ENCODE results near the gene MYH3. TPM values are rescaled to one million over a fixed set of nuclear protein-coding genes. Genes with fewer than 3 reads are reported as not detected.

The MYH3 gene
- total and polyA plus RNA-seq, 4 donors: 0.43 to 2.0 (median 0.99) TPM

DNA sequence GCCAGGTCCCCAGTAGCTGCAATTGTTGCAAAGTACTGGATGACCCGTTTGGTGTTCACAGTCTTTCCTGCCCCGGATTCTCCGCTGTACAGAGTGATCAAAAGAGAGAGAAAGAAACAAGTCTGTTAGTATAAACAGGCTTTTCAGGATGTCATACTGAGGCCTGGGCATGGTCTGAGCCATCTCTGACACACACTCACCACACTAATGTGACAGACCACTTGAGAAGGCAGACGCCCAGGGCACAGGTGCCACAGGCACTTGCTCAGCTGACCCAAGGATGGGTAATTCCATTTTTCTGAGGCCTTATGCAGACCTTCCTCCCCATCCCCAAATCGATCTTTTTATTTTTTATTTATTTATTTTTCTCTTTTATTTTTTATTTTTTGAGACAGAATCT is 7.5 kb downstream of the MYH3 start:
- 90% methylated on average over 5 of the region's 5 CpGs for WGBS
- Histone ChIP-seq H3K27me3 (ENCODE audit: control insufficient read depth in 4 of 4, insufficient read depth in 4 of 4, low read length in 3 of 4) (no peaks in the 10 kb centered on the region), H3K9me3 (ENCODE audit: control insufficient read depth in 4 of 4, low read length in 3 of 4) (no peaks in the 10 kb centered on the region), H3K27ac (ENCODE audit: low read depth in 1 of 2, low read length in 2 of 2) (no peak overlapping the region), H3K4me3 (ENCODE audit: low read depth in 1 of 3, low read length in 3 of 3) (no peak overlapping the region), H3K4me1 (ENCODE audit: control insufficient read depth in 4 of 4, insufficient read depth in 4 of 4, low read length in 3 of 4) (peaks cover 0 to 4% (median 1%) of the 10 kb centered on the region in 4 donors), H3K36me3 (ENCODE audit: control insufficient read depth in 4 of 4, insufficient read depth in 3 of 4, low read depth in 1 of 4, low read length in 3 of 4) (peaks cover 0 to 6% (median 3%) of the 10 kb centered on the region in 4 donors), H3K9ac (ENCODE audit: low read depth in 1 of 2, low read length in 2 of 2) (no peak overlapping the region)
- TF ChIP-seq NR2F2 (IDR thresholded peaks at IDR 0.05) (no peak), EGR1 (IDR thresholded peaks at IDR 0.05; ENCODE audit: low read depth in 2 of 2) (no peak), YY1 (IDR thresholded peaks at IDR 0.05) (no peak), JUND (IDR thresholded peaks at IDR 0.05) (no peak)
- TF ChIP-seq, protein P1, sequence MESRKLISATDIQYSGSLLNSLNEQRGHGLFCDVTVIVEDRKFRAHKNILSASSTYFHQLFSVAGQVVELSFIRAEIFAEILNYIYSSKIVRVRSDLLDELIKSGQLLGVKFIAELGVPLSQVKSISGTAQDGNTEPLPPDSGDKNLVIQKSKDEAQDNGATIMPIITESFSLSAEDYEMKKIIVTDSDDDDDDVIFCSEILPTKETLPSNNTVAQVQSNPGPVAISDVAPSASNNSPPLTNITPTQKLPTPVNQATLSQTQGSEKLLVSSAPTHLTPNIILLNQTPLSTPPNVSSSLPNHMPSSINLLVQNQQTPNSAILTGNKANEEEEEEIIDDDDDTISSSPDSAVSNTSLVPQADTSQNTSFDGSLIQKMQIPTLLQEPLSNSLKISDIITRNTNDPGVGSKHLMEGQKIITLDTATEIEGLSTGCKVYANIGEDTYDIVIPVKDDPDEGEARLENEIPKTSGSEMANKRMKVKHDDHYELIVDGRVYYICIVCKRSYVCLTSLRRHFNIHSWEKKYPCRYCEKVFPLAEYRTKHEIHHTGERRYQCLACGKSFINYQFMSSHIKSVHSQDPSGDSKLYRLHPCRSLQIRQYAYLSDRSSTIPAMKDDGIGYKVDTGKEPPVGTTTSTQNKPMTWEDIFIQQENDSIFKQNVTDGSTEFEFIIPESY (IDR thresholded peaks at IDR 0.05): no peak
- DNase-seq (ENCODE audit: low spot score): no peak

DNA sequence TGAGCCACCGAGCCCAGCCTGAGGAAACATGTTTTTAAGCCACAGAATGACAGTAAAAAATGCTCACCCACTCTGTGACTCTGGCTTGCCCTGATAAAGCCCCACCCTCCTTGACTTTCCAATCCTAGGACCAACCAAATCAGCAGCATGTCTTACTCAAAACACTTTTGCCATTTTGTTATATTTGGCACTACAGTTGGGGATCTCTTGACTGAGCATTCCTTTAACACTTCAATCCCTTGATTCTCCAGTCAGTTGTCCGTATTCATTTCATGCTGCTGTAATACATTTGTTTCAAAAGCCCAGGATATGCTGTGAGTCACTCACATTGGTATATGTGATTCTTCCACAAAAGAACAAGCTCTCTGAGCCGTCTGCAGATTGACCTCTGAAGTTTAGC is 8.2 kb downstream of the MYH3 start:
- no peak overlapping the region for H3K27ac ChIP-seq (ENCODE audit: low read depth in 1 of 2, low read length in 2 of 2)
- H3K9ac ChIP-seq (ENCODE audit: low read depth in 1 of 2, low read length in 2 of 2): no peak overlapping the region
- 93% methylated on average over 3 of the region's 3 CpGs for WGBS
- DNase-seq (ENCODE audit: low spot score): no peak
- H3K4me1 ChIP-seq (ENCODE audit: control insufficient read depth in 4 of 4, insufficient read depth in 4 of 4, low read length in 3 of 4): peaks cover 0 to 4% (median 1%) of the 10 kb centered on the region in 4 donors
- no peak overlapping the region for H3K4me3 ChIP-seq (ENCODE audit: low read depth in 1 of 3, low read length in 3 of 3)
- no peaks in the 10 kb centered on the region for H3K27me3 ChIP-seq (ENCODE audit: control insufficient read depth in 4 of 4, insufficient read depth in 4 of 4, low read length in 3 of 4)
- H3K9me3 ChIP-seq (ENCODE audit: control insufficient read depth in 4 of 4, low read length in 3 of 4): no peaks in the 10 kb centered on the region
- H3K36me3 ChIP-seq (ENCODE audit: control insufficient read depth in 4 of 4, insufficient read depth in 3 of 4, low read depth in 1 of 4, low read length in 3 of 4): peaks cover 0 to 12% (median 3%) of the 10 kb centered on the region in 4 donors
- TF ChIP-seq EGR1 (IDR thresholded peaks at IDR 0.05; ENCODE audit: low read depth in 2 of 2) (no peak), SP1 (IDR thresholded peaks at IDR 0.05) (no peak), HNF4A (conservative IDR thresholded peaks at IDR 0.05) (no peak), FOXA1 (IDR thresholded peaks at IDR 0.05) (no peak)
- TF ChIP-seq, protein P2, sequence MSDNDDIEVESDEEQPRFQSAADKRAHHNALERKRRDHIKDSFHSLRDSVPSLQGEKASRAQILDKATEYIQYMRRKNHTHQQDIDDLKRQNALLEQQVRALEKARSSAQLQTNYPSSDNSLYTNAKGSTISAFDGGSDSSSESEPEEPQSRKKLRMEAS (IDR thresholded peaks at IDR 0.05): no peak

DNA sequence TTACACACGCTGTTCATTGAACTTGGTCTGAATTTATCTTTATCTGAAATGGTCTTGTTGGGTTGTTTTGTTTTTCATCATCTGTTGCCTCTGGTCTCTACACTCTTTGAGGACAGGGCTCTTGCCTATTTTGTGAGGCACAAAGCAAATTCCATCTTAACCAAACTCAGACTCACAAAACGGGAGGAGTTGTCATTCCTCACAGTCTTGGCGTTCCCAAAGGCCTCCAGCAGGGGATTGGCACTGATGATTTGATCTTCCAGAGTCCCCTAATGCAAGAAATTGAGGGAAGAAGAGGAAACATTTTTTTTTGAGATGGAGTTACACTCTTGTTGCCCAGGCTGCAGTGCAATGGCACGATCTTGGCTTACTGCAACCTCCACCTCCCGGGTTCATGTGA is 8.7 kb downstream of the MYH3 start:
- Histone ChIP-seq H3K4me3 (ENCODE audit: low read depth in 1 of 3, low read length in 3 of 3) (no peak overlapping the region), H3K9me3 (ENCODE audit: control insufficient read depth in 4 of 4, low read length in 3 of 4) (no peaks in the 10 kb centered on the region), H3K9ac (ENCODE audit: low read depth in 1 of 2, low read length in 2 of 2) (no peak overlapping the region), H3K27me3 (ENCODE audit: control insufficient read depth in 4 of 4, insufficient read depth in 4 of 4, low read length in 3 of 4) (no peaks in the 10 kb centered on the region), H3K36me3 (ENCODE audit: control insufficient read depth in 4 of 4, insufficient read depth in 3 of 4, low read depth in 1 of 4, low read length in 3 of 4) (peaks cover 0 to 15% (median 3%) of the 10 kb centered on the region in 4 donors), H3K4me1 (ENCODE audit: control insufficient read depth in 4 of 4, insufficient read depth in 4 of 4, low read length in 3 of 4) (peaks cover 0 to 4% (median 1%) of the 10 kb centered on the region in 4 donors), H3K27ac (ENCODE audit: low read depth in 1 of 2, low read length in 2 of 2) (no peak overlapping the region)
- TF ChIP-seq RAD21 (IDR thresholded peaks at IDR 0.05) (no peak), SP1 (IDR thresholded peaks at IDR 0.05) (no peak), TAF1 (conservative IDR thresholded peaks at IDR 0.05) (no peak), YY1 (IDR thresholded peaks at IDR 0.05) (no peak), JUND (IDR thresholded peaks at IDR 0.05) (no peak), RXRA (IDR thresholded peaks at IDR 0.05) (no peak), FOXA2 (IDR thresholded peaks at IDR 0.05) (no peak), GABPA (IDR thresholded peaks at IDR 0.05 in 1 of 2, conservative IDR thresholded peaks at IDR 0.05 in 1 of 2) (no peak), EGR1 (IDR thresholded peaks at IDR 0.05; ENCODE audit: low read depth in 2 of 2) (no peak), NR2F2 (IDR thresholded peaks at IDR 0.05) (no peak), FOXA1 (IDR thresholded peaks at IDR 0.05) (no peak), HNF4G (IDR thresholded peaks at IDR 0.05) (no peak), HNF4A (conservative IDR thresholded peaks at IDR 0.05) (no peak)
- TF ChIP-seq, protein P3, sequence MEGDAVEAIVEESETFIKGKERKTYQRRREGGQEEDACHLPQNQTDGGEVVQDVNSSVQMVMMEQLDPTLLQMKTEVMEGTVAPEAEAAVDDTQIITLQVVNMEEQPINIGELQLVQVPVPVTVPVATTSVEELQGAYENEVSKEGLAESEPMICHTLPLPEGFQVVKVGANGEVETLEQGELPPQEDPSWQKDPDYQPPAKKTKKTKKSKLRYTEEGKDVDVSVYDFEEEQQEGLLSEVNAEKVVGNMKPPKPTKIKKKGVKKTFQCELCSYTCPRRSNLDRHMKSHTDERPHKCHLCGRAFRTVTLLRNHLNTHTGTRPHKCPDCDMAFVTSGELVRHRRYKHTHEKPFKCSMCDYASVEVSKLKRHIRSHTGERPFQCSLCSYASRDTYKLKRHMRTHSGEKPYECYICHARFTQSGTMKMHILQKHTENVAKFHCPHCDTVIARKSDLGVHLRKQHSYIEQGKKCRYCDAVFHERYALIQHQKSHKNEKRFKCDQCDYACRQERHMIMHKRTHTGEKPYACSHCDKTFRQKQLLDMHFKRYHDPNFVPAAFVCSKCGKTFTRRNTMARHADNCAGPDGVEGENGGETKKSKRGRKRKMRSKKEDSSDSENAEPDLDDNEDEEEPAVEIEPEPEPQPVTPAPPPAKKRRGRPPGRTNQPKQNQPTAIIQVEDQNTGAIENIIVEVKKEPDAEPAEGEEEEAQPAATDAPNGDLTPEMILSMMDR (IDR thresholded peaks at IDR 0.05; ENCODE audit: low read depth, low read length, missing input control): no peak
- TF ChIP-seq, protein P2 (IDR thresholded peaks at IDR 0.05): no peak
- TF ChIP-seq, protein P1 (IDR thresholded peaks at IDR 0.05): no peak
- TF ChIP-seq, protein P4, sequence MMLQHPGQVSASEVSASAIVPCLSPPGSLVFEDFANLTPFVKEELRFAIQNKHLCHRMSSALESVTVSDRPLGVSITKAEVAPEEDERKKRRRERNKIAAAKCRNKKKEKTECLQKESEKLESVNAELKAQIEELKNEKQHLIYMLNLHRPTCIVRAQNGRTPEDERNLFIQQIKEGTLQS (IDR thresholded peaks at IDR 0.05): no peak
- TF ChIP-seq, protein P5, sequence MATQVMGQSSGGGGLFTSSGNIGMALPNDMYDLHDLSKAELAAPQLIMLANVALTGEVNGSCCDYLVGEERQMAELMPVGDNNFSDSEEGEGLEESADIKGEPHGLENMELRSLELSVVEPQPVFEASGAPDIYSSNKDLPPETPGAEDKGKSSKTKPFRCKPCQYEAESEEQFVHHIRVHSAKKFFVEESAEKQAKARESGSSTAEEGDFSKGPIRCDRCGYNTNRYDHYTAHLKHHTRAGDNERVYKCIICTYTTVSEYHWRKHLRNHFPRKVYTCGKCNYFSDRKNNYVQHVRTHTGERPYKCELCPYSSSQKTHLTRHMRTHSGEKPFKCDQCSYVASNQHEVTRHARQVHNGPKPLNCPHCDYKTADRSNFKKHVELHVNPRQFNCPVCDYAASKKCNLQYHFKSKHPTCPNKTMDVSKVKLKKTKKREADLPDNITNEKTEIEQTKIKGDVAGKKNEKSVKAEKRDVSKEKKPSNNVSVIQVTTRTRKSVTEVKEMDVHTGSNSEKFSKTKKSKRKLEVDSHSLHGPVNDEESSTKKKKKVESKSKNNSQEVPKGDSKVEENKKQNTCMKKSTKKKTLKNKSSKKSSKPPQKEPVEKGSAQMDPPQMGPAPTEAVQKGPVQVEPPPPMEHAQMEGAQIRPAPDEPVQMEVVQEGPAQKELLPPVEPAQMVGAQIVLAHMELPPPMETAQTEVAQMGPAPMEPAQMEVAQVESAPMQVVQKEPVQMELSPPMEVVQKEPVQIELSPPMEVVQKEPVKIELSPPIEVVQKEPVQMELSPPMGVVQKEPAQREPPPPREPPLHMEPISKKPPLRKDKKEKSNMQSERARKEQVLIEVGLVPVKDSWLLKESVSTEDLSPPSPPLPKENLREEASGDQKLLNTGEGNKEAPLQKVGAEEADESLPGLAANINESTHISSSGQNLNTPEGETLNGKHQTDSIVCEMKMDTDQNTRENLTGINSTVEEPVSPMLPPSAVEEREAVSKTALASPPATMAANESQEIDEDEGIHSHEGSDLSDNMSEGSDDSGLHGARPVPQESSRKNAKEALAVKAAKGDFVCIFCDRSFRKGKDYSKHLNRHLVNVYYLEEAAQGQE (IDR thresholded peaks at IDR 0.05): no peak
- 95% methylated on average over 5 of the region's 5 CpGs for WGBS
- DNase-seq (ENCODE audit: low spot score): no peak
